Upper lobe of right lung (tissue), 1 donor: ENCODE data around the gene CD36. TPM values are rescaled to one million over a fixed set of nuclear protein-coding genes. Genes with fewer than 3 reads are reported as not detected.
"Not testable (repeated sequence)": the region's sequence is repeated elsewhere in the genome, so short reads cannot be mapped to it uniquely, and the experiment has no call there.

Source experiments
- ATAC-seq: fragments of 200-7000 bp; cut with Tn5 transposase; one replicate; pipeline ENCODE4 v1.9.1; 2020; ENCODE audit warnings: mild to moderate bottlenecking, moderate library complexity
- DNase-seq: peaks from one replicate; pipeline ENCODE4 v3.0.0-alpha.2; 2020
- H3K27ac ChIP-seq: fragments of 200-600 bp; one replicate; pipeline ENCODE4 v1.8.0; 2022
- H3K27me3 ChIP-seq: fragments of 200-600 bp; one replicate; pipeline ENCODE4 v1.8.0; 2022; ENCODE audit warnings: mild to moderate bottlenecking
- H3K36me3 ChIP-seq: fragments of 200-600 bp; one replicate; pipeline ENCODE4 v1.8.0; 2022
- H3K4me1 ChIP-seq: fragments of 200-600 bp; one replicate; pipeline ENCODE4 v1.8.0; 2022
- H3K4me3 ChIP-seq: fragments of 200-600 bp; one replicate; pipeline ENCODE4 v1.8.0; 2022; ENCODE audit warnings: mild to moderate bottlenecking
- H3K9me3 ChIP-seq: fragments of 200-600 bp; one replicate; pipeline ENCODE4 v1.8.0; 2022
- intact Hi-C: fragments of 100-400 bp; cut with DNase I; formaldehyde crosslinking; loops from one replicate; pipeline ENCODE4 v1.11.0; 2022
- total RNA-seq: library from RNA; stranded (reverse); fragmentation: NEBNext Ultra II Directional; extraction: Animal tissue kit (Norgen Biotek cat#: 25700); gene quantifications from one replicate; pipeline ENCODE4 v1.2.1, GENCODE V29; 2021
- TF ChIP-seq, protein P1 (sequence below): fragments of 200-600 bp; IDR thresholded peaks from one replicate; pipeline ENCODE4 v1.8.0; 2022; ENCODE audit warnings: antibody characterized with exemption
- donor health status: DM: no; HTN: yes; CAD: no; lungs with severe emphysema.

The CD36 gene
- total RNA-seq, 1 donor from 2014 or later = 115 TPM

- ATAC-seq (no peak), DNase-seq (no peak)
- Histone ChIP-seq H3K27me3 (no peaks in the 10 kb centered on the region), H3K9me3 (no peaks in the 10 kb centered on the region), H3K4me1 (peaks cover 5% of the 10 kb centered on the region), H3K36me3 (peaks cover 6% of the 10 kb centered on the region), H3K27ac (no peak overlapping the region), H3K4me3 (no peak overlapping the region)
- TF ChIP-seq, protein P1, sequence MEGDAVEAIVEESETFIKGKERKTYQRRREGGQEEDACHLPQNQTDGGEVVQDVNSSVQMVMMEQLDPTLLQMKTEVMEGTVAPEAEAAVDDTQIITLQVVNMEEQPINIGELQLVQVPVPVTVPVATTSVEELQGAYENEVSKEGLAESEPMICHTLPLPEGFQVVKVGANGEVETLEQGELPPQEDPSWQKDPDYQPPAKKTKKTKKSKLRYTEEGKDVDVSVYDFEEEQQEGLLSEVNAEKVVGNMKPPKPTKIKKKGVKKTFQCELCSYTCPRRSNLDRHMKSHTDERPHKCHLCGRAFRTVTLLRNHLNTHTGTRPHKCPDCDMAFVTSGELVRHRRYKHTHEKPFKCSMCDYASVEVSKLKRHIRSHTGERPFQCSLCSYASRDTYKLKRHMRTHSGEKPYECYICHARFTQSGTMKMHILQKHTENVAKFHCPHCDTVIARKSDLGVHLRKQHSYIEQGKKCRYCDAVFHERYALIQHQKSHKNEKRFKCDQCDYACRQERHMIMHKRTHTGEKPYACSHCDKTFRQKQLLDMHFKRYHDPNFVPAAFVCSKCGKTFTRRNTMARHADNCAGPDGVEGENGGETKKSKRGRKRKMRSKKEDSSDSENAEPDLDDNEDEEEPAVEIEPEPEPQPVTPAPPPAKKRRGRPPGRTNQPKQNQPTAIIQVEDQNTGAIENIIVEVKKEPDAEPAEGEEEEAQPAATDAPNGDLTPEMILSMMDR = no peak
- intact Hi-C loops = no loop called here
Observed at GRCh38 chr7:80660939-80661338, 22.5 kb downstream of the CD36 start.

DNA sequence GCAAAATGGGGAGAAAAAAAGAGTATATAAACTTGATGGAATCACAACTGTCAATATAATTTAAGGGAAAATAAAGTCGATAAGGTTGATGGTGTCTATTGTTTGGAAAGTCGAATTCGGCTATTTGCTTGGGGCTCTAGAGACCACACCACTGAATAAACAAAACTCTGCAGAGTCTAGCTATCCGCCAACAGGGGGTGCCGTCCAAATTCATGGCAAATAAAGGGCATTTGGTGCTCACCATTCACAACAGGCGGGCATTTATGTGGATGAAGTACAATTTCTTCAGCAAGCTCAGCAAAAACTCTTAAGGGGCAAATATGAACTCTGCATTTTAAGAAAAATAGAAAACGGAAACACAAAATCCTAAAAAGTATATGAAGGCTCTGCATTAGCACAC, 23.3 kb downstream of the CD36 start:
- no peaks in the 10 kb centered on the region for H3K9me3 ChIP-seq
- TF ChIP-seq, protein P1 = peak; percentile 13
- intact Hi-C loops = no loop called here
- no peak for DNase-seq
- peaks cover 11% of the 10 kb centered on the region for H3K36me3 ChIP-seq
- H3K4me3 ChIP-seq = no peak overlapping the region
- no peak for ATAC-seq
- H3K27ac ChIP-seq = no peak overlapping the region
- peaks cover 5% of the 10 kb centered on the region for H3K4me1 ChIP-seq
- H3K27me3 ChIP-seq = no peaks in the 10 kb centered on the region

DNA sequence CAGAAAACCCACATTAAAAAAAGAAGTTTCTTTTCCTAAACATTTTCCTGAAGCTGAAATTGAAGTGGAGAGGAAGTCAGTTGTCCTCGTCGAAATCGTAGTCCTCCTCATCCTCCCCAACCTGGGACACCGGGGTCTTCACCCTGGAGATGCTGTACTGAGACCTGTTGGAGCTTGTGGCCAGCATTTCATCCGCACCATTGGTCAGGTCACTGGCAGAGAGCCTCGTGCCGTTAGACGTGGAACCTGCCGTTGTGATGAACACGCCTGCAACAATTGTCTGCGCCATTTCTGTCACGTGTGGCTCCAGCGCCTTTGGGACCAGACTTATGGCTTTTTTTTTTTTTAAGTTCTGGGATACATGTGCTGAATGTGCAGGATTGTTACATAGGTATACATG, 23.8 kb downstream of the CD36 start:
- intact Hi-C loops = no loop called here
- H3K27ac ChIP-seq = no peak overlapping the region
- H3K4me3 ChIP-seq = no peak overlapping the region
- H3K27me3 ChIP-seq = no peaks in the 10 kb centered on the region
- H3K9me3 ChIP-seq = no peaks in the 10 kb centered on the region
- no peaks in the 10 kb centered on the region for H3K4me1 ChIP-seq
- ATAC-seq (no peak), DNase-seq (no peak)
- peaks cover 14% of the 10 kb centered on the region for H3K36me3 ChIP-seq
- TF ChIP-seq, protein P1 = no peak

GRCh38 chr7:80665526-80665925, 27.1 kb downstream of the CD36 start:
- Histone ChIP-seq H3K27me3 (no peaks in the 10 kb centered on the region), H3K36me3 (peaks cover 14% of the 10 kb centered on the region), H3K4me1 (no peaks in the 10 kb centered on the region), H3K4me3 (no peak overlapping the region), H3K27ac (no peak overlapping the region), H3K9me3 (no peaks in the 10 kb centered on the region)
- no peak for DNase-seq
- TF ChIP-seq, protein P1 = no peak
- intact Hi-C loops = no loop called here
- ATAC-seq = no peak

DNA sequence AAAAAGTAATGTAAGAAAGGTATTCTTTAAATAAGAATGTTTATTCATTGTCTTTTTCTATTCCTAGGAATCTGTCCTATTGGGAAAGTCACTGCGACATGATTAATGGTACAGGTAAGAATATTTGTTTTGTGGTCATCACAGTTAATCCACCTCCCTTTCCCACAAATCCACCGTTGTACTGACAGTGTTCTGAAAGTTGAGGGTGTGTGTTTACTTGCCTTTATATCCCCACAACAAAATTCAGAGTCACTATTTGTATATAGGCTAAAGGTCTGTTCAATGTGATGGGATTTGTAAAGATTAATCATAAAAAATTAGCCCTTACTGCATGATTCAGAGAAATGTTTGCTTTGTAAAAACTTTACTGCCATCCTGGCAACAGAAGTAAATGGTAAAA, 27.9 kb downstream of the CD36 start:
- TF ChIP-seq, protein P1 = no peak
- H3K27ac ChIP-seq = no peak overlapping the region
- no peak for ATAC-seq
- intact Hi-C loops = no loop called here
- no peaks in the 10 kb centered on the region for H3K9me3 ChIP-seq
- no peaks in the 10 kb centered on the region for H3K27me3 ChIP-seq
- H3K4me1 ChIP-seq = no peaks in the 10 kb centered on the region
- DNase-seq = no peak
- H3K36me3 ChIP-seq = peaks cover 14% of the 10 kb centered on the region
- H3K4me3 ChIP-seq = no peak overlapping the region

- intact Hi-C loops, H3K27me3 ChIP-seq, DNase-seq, H3K4me3 ChIP-seq, H3K27ac ChIP-seq, H3K9me3 ChIP-seq, H3K4me1 ChIP-seq, ATAC-seq: not testable (repeated sequence)
- peaks cover 15% of the 10 kb centered on the region for H3K36me3 ChIP-seq
Observed at GRCh38 chr7:80669367-80669766, 30.9 kb downstream of the CD36 start.
